DMS53 treated with DMSO at 0.1 percent for 48 hours (cell line): ENCODE results near the gene AP2A1.

Experiments used
- DNase-seq: peaks from one replicate; lab custom pipeline; 2025; ENCODE audit not compliant: unreplicated experiment; lab: John Stamatoyannopoulos, UW

Gene AP2A1

DNA sequence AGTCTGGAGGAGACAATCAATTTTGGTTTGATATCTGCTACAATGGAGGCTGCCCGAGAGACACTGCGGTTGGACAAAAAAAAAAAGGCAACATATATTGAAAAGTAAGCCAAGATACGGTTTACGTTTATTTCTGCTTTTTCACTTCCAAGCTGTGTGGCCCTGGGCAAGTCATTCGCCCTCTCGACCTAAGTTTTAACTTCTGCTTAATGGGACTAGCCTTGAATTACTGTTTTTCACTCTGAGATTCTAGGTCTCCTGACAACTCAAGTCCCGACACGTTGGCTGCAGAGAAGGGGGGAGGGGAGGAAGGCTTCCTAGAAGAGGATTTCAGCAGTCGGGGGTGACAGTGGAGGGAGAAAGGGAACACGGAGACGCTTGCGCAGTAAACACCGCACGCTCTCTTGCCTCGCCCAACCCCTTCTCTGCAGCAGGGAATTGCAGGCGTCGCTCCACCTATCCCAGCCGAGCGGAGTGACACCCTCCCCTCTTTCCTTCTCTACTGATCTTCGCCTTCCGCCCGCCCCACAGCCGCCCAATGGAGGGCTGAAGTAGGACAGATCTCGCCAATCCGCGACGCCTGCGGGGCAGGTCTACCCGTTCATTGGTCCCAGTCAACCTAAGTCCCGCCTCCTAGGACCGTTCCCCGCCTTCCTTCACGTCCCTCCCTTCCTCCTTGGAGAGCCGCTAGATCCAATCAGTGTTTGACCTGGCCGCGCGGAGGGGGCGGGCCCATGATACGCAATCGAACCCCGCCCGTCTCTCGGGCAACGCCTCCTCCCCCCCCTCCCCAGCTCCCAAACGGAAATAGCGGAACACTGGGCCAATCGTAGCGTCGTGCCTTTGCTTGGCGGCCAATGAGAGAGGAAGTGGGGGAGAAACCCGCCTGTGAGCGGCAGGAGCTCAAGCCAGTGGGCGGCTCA is 533 bp upstream of the AP2A1 start:
- DNase-seq = peak; percentile 99

DNA sequence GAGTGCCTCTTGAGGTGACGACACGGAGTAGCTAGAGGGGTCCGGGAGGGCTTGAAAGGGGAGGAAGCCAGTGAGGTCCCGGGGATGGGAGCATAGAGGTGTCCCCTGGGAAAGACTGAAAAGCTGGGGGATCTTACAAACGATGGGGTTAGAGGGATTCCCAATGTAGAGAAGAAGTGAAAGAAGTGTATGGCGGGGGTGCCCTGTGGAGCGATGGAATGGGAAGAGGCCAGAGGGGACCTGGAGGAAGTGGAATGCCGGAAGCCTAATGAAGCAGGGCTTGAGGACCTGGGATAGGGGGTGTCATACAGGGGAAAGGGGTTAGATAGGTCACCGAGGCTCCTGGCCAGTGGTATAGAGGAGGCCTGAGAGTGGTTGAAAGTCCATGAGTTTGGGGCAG is 580 bp downstream of the AP2A1 start:
- DNase-seq = no peak

DNA sequence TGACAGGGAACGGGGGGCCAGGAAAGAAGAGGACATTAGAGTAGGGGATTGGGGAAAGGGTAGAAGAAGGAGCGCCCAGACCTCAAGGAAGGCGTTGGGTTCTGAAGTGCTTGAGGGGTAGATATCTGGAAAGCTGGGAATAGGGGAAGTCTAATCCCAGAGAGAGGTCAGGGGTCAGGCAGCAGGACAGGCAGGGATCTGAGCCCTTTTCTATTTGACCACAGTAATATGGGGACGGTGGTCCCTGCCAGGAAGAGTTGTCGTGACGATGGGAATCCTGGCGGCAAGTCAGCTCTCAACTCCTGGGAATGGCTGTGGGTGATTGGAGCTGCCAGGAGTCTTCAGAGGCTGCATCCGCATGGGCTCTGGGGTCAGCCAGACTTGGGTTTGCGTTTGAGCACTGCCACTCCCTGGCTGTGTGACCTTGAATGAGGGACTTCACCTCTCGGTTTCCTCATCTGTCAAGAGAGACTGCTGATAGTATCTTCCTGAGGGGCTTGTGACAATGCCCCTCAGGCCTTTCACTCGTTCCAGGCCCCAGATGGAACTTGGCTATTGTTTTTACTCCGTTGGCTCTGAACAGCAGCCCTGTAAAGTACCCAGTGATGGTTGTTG is 1.3 kb downstream of the AP2A1 start:
- no peak for DNase-seq

DNA sequence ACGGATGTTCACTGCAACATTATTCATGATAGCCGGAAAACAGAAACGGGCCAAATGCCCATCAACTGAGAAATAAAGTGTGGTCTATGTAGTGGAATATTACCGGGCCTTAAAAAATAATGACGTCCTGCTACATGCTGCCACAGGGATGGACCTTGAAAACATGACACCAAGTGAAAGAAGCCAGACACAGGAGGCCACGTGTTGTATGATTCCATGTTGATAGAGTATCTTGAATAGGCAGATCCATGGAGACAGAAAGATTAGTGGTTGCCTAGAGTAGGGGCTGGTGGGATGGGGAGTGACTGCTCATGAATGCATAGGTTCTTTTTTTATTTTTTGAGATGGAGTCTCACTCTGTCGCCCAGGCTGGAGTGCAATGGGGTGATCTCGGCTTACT is 3.7 kb downstream of the AP2A1 start:
- DNase-seq = no peak

DNA sequence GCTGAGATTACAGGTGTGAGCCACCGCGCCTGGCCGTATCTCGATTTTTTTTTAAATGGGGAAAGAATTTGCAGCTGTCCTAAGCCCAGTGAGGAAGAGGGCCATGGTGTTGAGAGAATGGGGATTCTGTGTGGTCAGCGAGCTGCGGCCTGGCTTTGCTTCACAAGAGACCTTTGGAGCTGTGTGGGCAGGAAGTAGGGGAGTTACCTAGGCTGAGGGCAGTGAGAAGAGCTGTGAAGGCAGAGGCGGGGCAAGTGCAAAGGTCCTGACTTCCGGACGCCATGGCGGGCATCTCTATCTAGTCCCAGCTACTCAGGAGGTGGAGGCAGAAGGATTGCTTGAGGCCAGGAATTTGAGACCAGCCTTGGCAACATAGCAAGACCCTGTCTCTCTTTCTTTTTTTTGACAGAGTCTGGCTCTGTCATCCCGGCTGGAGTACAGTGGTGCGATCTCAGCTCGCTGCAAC is 4.9 kb downstream of the AP2A1 start:
- DNase-seq = no peak

DNA sequence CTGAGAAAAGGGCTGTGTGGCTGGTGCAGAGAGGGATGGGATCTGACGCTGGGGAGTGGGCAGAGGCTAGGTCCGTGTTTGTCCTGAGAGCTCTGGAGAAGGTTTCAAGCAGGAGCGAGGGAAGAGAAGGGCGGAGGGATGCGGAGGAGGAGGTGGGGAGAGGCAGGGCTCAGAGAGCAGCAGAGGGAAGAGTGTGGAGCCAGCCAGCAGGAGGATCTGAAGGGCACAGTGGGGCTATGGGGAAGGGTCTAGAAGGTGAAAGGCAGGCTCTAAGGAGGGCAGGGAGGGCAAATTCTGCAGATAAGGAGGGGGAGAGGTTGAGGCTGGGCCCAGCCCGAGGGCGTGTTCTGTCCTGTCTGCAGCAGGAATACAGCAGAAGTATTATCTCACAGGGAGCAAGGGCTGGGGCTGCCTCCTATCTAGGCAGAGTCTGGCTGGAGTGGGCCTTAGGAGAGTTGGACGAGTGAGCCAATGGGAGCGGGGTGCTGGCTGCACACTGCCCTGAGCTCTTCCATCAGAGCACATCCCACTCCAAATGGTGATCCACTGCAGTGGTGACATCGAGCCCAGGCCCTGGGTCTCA is 6.1 kb downstream of the AP2A1 start:
- no peak for DNase-seq

DNA sequence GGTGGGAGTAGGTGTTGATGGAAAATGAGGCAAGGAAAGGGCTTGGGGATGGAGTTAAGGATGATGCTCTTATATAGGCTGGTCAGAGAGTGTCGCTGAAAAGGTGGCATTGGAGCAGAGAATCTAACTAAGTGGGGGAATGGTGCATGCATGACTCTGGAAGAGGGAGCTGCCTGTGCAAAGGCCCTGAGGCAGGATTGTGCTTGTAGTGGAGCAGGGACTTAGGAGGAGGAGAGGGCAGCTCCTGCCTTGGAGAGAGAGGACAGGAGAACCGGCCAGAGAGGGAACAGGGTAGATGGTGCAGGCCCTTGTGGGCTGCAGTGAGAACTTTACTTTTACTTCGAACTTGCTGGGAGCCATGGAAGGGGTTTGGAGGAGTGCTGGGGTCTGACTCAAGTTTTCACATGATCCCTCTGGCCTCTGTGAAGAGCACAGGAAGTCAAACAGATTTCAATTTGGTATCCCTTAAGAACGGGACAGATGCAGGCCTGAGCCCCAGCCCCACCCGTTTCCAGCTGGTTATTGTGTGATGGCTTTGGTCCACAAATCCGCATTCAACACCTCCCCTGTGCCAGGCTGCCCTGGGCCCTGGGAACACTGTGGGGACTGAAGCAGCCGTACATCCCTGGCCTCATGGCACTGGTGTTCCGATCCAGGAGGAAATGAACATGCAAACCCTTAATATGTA is 7.0 kb downstream of the AP2A1 start:
- no peak for DNase-seq

DNA sequence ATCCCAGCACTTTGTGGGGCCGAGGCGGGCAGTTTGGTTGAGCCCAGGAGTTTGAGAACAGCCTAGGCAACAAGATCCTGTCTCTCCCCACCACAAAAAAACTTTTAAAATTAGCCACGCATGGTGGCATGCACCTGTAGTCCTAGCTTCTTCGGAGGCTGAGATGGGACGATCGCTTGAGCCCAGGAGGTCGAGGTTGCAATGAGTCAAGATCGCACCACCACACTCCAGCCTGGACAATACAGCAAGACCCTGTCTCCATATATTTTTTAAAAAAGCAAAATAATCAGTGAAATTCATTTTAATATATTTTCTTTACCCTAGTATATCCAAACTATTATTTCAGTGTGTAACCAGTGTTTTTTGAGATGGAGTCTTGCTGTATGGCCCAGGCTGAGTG is 8.2 kb downstream of the AP2A1 start:
- no peak for DNase-seq

DNA sequence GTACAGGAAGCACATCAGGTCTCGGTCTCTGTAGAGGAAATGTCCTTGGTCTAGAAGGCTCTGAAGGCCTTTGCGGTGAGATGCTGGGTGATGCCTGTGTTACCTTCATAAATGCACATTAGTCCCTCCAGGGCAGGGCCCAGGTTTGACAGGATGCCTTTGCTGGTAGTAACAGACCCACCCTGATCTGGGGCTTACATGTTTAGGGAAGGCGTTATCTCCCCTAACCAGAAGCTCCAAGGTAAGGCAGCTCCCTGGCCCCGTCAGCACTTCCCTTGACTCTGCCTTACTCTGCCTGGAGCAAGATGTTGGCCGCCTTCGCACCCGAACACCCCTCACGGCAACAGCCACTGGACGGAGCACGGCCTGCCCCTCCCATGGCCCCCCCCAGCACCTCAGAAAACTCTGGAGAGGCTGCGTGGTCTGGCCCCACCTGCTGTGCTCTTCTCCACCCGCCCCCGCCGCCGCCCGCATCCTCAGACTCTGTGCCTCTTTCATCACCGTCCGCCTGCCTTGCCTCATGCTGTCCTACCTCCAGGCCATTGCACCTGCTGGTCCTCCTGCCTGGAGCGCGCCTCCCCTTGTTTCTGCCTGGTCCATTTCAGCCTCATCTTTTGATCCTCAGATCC is 9.1 kb downstream of the AP2A1 start:
- DNase-seq = no peak

DNA sequence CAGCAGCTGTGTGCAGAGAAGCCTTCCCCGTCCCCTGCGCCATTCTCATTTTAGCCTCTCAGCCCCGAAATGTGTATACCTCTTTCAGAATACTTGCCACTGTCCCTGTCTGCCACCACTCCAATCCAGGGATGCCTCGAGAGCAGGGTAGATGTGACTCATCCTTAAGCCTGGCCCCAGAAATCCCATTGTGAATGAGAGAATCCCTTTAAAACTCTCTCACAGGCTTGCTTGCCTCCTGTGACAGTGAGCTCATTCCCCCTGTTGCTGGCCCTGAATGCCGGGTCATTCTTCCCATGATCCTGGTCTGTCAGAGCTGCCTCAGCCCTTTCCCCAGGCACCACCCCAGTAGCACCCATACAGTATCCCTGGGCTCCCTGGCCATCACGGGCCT is 9.6 kb downstream of the AP2A1 start:
- DNase-seq = no peak

DNA sequence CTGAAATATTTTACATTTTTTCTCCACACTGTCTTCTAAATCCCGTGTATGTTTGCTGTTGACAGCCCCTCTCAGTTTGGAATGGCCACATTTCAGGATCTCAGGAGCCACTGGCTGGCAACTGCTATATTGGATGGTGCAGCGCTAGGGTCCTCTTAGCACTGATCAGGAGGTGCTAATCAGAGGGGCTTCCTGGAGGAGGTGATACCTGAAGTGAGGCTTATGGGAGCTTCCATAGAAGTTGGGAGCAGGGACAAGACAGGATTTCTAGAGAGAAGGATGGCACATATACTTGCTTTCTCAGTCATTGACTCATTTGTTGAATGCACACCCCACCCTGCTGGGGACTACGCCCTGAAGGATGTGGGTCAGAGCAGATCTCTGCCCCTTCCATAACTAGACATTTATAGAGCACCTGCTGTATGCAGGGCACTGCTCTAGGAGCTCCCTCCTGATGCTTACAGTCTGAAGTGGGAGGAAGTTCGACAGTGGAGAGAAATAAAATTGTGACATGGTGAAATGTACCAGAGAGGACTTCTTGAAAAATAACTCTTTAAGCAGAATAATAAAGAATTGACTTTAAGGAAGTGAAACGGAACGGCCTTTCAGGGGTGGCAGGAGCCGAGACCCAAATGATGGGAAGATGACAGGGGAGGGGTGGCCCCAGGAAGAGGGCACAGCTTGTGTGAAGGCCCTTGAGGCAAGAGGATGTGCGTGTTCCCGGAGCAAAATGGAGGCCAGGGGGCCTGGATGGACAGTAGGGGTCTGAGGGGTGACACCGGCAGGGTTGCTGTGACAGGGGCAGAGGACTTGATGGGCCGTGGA is 13.1 kb downstream of the AP2A1 start:
- DNase-seq = no peak

DNA sequence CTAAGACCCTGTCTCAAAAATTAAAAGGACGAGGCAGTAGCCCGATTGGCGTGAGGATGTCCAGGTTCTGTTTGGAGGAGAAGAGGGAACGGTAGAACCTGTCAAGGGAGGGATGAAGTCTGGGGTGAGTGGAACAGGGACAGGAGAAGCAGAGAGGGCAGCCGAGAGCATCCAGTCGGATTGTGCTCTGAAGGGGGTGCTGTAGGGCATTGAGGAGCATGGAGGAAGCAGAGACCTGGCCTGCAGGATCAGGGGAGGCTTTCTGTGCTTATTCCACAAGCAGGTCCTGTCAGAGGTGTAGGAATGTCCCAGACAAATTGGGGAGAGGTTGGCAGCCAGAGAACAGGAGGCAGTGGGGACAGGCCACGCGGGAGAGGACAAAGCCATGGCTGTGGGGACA is 14.1 kb downstream of the AP2A1 start:
- DNase-seq = no peak

DNA sequence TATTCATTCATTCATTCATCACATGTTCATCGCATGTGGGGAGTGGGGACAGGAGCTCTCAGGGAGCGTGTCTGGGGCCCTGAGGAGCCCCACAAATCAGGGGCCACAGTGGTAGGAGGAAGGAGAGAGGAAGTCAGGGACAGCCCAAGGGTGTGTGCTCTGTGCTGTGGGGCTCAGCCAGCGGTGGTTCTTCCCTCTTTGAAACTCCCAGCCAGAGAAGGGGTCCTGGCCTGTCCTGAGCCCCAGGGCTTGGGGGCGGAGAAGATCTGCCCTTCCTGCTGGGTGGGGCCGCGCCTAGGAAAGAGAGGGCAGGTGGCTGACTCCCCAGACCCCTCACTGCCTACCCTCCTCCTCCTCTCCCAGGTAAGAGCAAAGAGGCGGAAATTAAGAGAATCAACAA is 14.6 kb downstream of the AP2A1 start:
- no peak for DNase-seq

DNA sequence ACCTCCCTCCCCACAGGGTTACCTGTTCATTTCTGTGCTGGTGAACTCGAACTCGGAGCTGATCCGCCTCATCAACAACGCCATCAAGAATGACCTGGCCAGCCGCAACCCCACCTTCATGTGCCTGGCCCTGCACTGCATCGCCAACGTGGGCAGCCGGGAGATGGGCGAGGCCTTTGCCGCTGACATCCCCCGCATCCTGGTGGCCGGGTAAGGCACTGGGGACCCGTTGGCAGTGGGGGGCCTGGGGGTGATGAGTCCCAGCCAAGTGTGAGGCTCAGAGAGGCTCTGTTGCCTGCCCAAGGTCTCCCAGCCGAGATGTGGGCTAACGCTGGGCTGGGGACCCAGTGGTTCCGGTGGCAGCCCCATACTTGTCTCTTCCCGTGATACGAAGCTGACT is 15.7 kb downstream of the AP2A1 start:
- DNase-seq = no peak

DNA sequence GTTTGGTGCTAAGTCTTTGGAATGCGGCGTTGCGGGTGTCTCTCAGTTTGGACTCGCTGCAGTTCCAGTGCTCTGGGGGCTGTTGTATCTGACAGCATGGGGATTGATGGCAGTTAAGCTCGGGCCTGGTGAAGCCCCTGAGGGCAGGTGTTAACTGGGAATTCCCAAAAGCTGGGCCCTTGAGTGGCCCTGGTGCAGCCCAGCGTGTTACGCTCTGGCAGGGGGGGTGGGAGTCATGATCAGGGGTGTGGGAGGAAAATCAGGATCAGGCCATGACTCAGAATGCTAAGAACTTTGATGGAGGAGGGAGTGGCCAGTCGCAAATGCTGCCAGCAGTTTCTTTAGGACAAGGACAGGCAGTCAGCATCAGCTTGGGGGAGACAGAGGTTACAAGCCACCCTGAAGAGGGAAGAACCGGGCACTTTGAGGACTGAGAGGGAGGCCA is 19.6 kb downstream of the AP2A1 start:
- DNase-seq = no peak

DNA sequence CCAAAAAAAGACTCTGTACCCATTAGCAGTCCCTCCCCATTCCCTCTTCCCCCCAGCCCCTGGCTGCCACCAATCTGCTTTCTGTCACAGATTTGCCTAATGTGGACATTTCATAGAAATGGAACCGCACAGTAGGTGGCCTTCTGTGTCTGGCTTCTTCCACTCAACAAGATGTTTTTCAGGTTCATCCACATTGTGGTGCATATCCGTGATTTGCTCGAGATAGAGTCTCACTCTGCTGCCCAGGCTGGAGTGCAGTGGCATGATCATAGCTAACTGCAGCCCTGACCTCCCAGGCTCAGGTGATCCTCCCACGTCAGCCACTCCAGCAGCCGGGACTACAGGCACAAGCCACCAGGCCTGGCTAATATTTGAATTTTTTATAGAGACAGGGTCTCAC is 20.9 kb downstream of the AP2A1 start:
- DNase-seq = no peak

DNA sequence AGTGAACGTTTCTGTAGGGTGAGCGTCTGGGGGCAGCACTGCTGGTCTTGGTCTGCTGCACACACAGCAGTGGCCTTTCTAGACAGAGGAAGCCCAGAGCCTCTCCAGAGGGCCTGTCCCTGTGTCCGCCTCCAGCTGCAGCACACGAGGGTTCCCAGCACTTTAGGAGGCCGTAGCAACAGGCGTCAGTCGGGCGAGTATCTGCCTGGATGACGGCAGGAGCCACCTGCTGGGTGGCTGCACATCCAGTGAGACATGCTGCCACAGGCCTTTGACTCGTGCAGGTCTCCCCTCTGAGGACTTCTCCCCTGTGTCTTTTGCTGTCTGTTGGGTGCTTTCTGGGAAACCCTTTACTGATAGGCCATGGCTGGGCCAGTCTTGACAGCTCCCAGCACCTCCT is 22.1 kb downstream of the AP2A1 start:
- DNase-seq = no peak

DNA sequence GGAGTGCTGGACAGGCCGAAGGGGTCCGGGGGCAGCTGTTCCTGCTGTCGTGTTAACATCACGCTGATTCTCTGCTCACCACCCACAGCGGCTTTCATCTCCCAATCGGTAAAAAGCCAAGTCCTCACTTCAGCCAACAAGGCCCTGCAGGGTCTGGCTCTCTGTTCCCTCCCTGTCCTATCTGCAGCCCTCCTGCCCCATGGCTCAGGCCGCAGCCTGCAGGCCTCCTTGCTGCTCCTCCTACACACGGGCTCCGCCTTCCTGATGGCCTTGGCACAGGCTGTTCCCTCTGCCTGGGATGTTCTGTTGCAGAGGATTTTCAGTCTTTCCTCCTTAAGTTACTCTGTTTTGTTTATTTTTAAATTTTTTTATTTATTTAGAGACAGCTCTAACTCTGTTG is 24.1 kb downstream of the AP2A1 start:
- no peak for DNase-seq

DNA sequence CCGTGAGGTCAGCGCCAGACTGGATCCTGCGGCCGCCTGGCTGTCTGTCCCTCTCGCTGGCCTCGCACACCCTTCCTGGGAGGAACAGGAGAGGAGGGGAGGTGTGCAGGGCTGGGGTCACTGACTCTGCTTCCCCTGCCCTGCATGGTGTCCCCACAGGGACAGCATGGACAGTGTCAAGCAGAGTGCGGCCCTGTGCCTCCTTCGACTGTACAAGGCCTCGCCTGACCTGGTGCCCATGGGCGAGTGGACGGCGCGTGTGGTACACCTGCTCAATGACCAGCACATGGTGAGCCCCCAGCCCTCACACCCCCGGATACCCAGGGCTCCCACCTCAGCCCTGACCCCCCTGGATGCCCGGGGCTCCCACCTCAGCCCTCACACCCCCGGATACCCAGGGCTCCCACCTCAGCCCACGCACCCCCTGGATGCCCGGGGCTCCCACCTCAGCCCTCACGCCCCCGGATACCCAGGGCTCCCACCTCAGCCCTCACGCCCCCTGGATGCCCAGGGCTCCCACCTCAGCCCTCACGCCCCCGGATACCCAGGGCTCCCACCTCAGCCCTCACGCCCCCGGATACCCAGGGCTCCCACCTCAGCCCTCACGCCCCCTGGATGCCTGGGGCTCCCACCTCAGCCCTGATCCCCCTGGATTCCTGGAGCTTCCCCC is 25.1 kb downstream of the AP2A1 start:
- DNase-seq = no peak
